HG02571 (cell line): ENCODE results near the gene DTL.

Experiments
- ATAC-seq: cut with Tn5 transposase; IDR thresholded peaks from one replicate; pipeline ENCODE4 v1.9.1; 2021; ENCODE audit warnings: mild to moderate bottlenecking, moderate library complexity; ENCODE audit not compliant: unreplicated experiment

Gene DTL

GRCh38 chr1:212089560-212090163 lies 54.1 kb downstream of the DTL start:
- ATAC-seq = no peak

DNA sequence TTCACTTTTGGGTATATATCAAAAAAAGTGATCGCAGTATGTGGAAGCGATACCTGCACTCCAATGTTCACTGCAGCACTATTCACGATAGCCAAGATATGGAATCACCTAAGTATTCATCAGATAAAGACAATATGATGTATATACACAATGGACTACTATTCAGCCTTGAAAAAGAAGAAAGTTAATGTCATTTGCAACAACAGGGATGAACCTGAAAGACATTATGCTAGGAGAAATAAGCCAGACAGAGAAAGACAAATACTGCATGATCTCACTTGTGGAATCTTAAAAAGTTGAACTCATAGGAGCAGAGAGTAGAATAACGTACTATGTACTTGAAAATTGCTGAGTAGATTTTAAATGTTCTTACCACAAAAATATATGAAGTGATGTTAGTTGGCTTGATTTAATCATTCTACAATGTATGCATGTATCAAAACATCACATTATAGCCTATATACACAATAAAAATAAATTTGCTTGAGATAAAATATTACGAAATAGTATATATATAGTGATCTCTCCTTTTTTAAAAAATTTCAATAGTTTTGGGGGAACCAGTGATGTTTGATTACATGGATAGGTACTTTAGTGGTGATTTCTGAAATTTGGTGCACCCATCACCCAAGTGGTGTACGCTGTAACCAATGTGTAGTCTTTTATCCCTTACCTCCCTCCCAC lies 56.0 kb downstream of the DTL start:
- ATAC-seq = no peak

DNA sequence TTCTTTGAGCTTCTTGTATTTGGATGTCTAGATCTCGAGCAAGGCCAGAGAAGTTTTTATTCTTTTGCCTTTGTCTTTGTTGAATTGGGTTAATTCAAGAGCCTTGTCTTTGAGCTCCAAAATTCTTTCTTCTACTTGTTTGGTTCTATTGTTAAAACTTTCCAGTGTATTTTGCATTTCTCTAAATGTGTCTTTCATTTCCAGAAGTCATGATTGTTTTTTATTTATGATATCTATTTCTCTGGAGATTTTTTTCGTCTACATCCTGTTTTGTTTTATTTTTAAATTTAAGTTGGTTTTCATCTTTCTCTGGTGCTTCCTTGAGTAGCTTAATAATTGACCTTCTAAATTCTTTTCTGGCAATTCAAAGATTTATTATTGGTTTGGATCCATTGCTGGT lies 61.8 kb downstream of the DTL start:
- no peak for ATAC-seq

DNA sequence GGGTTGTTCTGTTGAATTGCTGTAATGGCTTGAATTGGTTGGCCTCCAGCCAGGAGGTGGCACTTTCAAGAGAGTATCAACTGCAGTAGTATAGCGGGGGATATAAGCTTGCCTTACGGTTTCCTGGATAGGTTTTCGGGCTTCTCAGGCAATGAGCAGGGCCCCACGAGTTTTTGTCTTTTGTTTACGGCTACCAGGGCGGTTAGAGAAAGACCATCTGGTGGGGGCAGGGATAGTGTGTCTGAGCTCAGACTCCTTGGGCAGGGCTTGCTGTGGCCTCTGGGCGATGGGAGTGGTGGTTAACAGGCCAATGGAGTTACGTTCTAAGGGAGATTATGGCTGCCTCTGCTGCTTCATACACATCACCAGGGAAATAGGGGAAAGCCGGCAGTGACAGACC lies 62.8 kb downstream of the DTL start:
- ATAC-seq = no peak

- ATAC-seq = no peak
These were observed 63.2 kb downstream of the DTL start for GRCh38 chr1:212098771-212099170.

DNA sequence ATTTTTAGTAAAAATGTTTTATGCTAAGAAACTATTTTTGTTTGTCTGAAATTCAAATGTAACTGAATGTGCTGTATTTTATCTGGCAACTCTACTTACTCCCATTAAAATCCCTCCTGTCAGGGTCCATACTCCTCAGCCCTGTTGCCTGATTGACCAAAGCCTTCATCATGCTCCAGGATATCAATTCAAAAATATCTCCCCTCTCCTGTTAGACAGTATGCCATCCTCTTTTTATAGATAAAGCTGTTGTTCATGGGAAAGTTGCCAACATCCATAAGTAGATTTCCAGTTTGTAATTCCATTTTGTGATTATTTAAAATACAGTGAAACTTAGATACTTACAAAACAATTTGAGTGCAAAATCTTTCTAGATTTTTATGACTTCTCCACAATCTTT lies 65.7 kb downstream of the DTL start:
- no peak for ATAC-seq

DNA sequence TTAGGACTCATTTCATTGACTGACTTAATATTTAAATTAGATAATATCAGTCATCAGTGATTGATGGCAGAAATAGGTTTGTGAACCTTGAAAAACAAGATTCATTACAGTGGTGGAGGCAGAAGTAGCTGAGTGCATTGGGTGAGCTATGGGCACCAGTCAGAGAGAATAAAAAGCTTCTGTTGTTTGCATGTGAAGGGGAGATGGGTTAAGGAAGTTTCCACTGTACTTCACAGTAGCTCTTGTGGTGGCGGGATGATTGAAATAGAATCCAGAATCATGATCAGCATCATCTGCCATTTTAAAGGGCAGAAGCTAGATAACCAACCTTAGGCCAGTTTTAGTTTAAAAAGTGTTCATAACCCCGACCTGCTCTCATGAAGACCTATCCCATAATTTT lies 66.2 kb downstream of the DTL start:
- ATAC-seq = no peak

DNA sequence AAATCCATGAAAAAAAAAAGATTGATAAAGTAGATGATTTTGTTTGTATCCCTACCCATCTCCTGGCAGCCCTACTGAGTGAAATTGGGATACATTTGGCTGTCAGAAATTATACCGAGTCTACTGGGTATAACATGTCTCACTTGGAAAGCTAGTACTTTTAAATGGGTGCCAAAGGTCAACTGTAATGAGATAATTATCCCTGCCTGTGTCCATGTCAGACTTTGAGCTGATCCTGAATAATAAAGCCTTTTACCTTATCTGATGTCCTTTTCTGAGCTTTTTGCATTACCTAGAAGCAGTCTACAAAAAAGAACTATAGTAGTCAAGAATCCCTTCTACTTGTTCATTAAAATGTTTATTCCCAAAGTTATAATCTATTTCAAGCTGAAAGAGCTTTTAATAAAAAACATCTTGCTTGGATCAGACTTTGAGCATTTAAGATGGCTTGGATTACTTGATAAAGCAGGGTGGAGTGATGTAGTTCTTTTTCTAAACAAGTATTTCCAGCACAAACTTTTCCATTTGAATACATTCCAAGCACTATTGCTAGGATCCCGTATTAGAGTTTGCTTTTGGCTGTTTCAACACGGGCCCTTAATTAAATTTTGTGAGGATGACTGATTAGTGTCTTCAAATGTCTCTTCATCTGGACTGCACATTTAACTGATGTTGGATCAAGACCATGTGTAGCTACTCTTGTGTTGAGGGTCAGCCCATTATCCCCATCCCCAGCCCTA lies 69.2 kb downstream of the DTL start:
- no peak for ATAC-seq

GRCh38 chr1:212106286-212106792 lies 70.8 kb downstream of the DTL start:
- no peak for ATAC-seq

GRCh38 chr1:212107481-212107880 lies 71.9 kb downstream of the DTL start:
- ATAC-seq = no peak

DNA sequence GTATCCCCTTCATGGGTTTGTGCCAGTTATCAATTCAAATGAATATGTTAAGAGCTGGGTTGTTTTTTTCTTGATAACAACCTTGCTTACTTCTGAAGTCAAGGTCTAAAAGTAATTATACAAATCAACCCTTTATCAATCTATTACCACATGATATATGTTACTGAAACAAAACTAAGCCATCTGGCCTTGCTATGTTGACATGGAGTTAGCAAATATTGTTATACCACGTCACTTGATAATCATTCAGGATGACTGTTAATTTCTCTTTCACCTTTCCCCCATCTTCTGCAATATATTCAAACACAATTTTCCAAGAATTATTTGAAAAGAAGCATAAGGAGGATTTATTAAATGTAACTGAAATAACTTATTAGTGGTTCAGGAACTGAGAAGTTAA lies 72.6 kb downstream of the DTL start:
- ATAC-seq = no peak

GRCh38 chr1:212108981-212109380 lies 73.4 kb downstream of the DTL start:
- no peak for ATAC-seq

GRCh38 chr1:212109728-212110127 lies 74.2 kb downstream of the DTL start:
- no peak for ATAC-seq

DNA sequence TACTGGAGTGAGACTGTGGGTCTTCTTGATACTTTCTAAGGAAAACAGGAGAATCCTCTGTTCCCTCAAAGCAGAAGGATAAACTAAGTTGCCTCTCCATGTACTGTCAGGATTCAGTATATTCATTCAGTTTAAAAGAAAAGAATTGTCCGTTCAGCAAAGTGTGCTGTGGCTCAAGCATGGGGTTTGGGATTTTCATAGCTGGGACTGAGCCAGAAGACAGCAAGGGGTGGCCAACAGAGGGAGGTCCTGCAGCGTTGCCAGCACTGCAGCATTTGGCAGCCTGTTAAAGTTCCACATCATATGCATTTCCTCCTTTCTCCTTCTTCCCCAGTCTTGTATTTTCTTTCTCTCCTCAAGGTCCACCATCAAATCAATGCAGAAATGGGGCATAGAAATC lies 75.1 kb downstream of the DTL start:
- no peak for ATAC-seq

DNA sequence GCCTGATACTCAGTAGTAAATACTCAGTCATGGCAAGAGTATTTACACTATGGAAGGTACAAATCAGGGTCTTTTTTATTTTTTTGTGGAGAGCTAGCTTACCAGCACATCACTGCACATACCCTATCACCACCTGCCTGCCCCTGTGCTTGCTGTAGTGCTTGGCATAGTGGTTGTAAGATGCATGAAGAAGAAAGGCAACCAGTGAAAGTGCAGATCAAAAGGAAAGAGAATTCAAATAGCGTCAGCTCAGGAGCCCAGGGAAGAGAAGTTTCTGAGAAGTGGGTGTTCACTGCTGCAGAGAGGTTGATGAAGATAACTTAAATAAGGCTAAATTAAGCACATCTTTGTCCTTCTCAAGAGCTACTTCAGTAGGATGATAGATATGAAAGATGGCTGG lies 76.0 kb downstream of the DTL start:
- ATAC-seq = no peak

DNA sequence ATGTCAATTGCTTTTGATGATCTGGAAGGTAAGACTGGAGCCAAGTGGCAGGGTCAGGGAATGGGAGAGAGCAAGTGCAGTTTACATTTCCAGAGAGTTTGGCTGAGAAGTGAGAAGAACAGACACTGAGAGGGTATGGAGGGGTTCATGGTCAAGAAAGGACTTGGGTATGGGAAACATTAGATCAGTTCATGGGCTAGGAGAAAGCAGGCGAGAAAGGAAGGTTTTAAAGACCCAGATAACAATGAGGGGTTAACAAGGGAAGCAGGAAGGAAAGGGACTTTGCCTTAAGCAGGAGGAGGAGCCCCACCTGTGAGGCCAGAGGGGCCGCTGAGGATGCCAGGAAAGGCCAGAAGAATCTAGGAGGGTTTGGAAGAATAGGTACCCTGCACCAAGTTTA lies 78.2 kb downstream of the DTL start:
- no peak for ATAC-seq

- no peak for ATAC-seq
These were observed 82.8 kb downstream of the DTL start for GRCh38 chr1:212118167-212118871.

- ATAC-seq = no peak
These were observed 83.3 kb downstream of the DTL start for GRCh38 chr1:212118872-212119260.

DNA sequence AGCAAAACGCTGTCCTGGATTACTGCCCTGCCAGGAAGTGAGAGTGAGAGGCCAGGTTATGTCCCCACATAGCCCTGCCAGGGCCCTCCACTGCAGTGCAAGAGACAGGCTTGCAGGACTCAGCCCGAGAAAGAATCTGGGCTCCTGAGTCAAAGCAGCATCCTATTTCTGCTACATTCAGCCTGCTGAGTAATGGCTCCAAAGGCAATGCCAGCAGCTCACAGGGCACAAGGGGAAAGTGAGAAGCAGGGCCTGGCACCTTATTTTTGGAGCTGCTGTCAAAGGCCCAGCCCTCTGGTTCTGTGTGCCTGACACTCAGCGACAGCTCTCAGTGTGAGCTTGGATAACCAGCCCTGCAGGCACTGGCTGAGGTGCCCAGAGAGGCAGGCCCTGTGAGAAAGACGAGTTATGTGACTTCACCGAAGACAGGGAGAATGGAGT lies 83.9 kb downstream of the DTL start:
- no peak for ATAC-seq

- no peak for ATAC-seq
These were observed 84.3 kb downstream of the DTL start for GRCh38 chr1:212119863-212120262.

- no peak for ATAC-seq
These were observed 86.2 kb downstream of the DTL start for GRCh38 chr1:212121779-212122178.
